Natural killer cell treated with Interleukin-12 subunit alpha and Interleukin-12 subunit beta and Interleukin-15 and Interleukin-18, amount 100 ng/mL, for 72 hours (primary cell): ENCODE results near the gene IQCH. TPM values are rescaled to one million over a fixed set of nuclear protein-coding genes. Genes with fewer than 3 reads are reported as not detected.

Source experiments
- ATAC-seq, 2 donors: fragments of 150-1000 bp; cut with Tn5 transposase in 1 of 2; sonication (Bioruptor Pico), chemical (Tn5 transposase) in 1 of 2; 2 replicates each; pipeline ENCODE4 v1.10.0; 2021
- DNase-seq: peaks from one replicate; pipeline ENCODE4 v3.0.0; 2022; ENCODE audit warnings: low spot score
- H3K27ac Mint-ChIP-seq, 2 donors: 1 replicate in 1 of 2; 2 replicates in 1 of 2; pipeline ENCODE4 v1.8.0; 2022; ENCODE audit warnings: mixed read lengths in 2 of 2, mild to moderate bottlenecking in 1 of 2, moderate library complexity in 1 of 2
- H3K27me3 Mint-ChIP-seq, 2 donors: 1 replicate in 1 of 2; 2 replicates in 1 of 2; pipeline ENCODE4 v1.8.0; 2022; ENCODE audit warnings: mixed read lengths in 2 of 2
- H3K36me3 Mint-ChIP-seq: one replicate; pipeline ENCODE4 v1.8.0; 2022; ENCODE audit warnings: mixed read lengths
- H3K4me1 Mint-ChIP-seq, 2 donors: 1 replicate in 1 of 2; 2 replicates in 1 of 2; pipeline ENCODE4 v1.8.0; 2022; ENCODE audit warnings: low read depth in 2 of 2, mixed read lengths in 2 of 2, mild to moderate bottlenecking in 1 of 2
- H3K4me3 Mint-ChIP-seq: one replicate; pipeline ENCODE4 v1.8.0; 2022; ENCODE audit warnings: mixed read lengths
- H3K9me3 Mint-ChIP-seq: 2 replicates; pipeline ENCODE4 v1.8.0; 2022; ENCODE audit warnings: mixed read lengths
- total RNA-seq, 2 donors: library from RNA; stranded (reverse); gene quantifications; one replicate each; pipeline ENCODE4 v1.2.3, GENCODE V29; 2022

Gene IQCH
- total RNA-seq, 2 donors from 2014 or later: 0.10 to 2.7 TPM

DNA sequence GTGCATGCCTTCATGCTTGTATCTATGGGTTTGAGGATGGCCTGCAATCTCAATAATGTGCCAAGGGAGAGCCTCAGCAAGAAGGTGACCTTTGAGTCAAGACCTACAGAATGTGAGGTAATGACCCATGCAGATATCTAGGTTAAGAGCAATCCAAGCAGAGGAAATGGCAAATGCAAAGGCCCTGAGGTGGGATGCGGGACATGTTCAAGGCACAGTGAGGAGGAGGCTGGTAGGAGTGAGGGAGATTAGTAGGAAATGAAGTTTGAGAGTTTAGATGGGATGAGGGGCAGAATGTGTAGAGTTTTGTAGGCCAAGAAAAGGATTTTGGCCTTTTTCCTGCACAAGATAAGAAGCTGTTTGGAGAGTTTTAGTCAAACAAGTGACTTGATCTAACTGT lies 283.2 kb downstream of the IQCH start:
- H3K27me3 Mint-ChIP-seq: no peaks in the 10 kb centered on the region
- no peaks in the 10 kb centered on the region for H3K36me3 Mint-ChIP-seq
- no peaks in the 10 kb centered on the region for H3K9me3 Mint-ChIP-seq
- peaks cover 15 to 26% of the 10 kb centered on the region in 2 donors for H3K4me1 Mint-ChIP-seq
- peak overlapping the region; percentile 6 for H3K4me3 Mint-ChIP-seq
- H3K27ac Mint-ChIP-seq: no peak overlapping the region
- ATAC-seq (no peak), DNase-seq (no peak)

DNA sequence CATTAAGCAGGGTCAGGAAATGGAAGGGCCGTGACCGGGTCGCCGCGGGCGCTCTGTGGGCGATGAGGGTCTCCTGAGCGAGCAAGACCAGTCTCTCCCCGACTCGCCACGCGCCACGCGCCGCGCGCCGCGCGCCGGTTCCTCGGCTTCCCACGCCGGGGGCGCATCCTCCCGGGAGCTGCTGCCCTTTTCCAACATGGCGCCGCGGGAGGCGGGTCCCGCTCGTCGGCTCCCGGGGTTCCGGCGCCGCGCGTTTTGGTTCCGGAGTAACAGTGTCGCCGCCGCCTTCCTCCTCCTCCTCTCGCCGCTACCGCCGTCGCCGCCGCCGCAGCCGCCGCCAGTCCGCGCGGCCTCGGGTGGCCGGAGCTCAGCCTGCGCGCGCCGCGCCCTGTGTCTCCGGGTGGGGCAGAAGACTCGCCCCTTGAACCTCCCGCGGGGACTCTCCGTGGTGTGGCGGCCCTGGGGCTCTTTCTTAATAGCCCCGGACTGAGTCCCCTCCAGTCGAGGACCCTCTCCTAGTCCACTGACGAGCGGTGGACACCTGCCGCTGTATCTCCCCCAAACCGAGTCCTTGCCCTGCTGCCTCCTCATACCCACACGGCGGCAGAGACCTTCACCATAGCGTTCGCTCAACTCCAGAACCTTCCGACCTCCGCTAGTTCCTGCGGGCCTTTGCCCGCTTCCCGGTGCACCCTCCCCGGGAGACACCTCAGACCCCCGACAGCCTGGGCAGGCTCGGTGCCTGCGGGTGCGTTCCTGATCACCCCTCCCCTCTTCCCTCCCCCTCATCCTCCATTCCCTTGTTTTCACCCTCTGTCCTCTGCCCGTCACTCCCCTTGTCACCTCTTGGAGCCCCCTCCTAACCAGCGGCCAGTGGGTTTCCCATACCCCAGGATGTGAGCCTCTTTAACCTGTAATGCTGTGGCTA lies 288.1 kb downstream of the IQCH start, which contains the start of gene MAP2K5:
MAP2K5 (plus strand) TSS at position 284 of the 928 bp plus-strand sequence; CDS start at position 917, 633 bp downstream.
- Mint-ChIP-seq H3K27me3 (no peaks in the 10 kb centered on the region), H3K27ac (peak within 1 kb of the TSS; percentile 95 to 96), H3K4me3 (peak within 1 kb of the TSS; percentile 98), H3K9me3 (no peaks in the 10 kb centered on the region), H3K36me3 (no peaks in the 10 kb centered on the region), H3K4me1 (peaks cover 29 to 46% of the 10 kb centered on the region in 2 donors)
- ATAC-seq: peak; percentile 81 to 91
- DNase-seq: peak; percentile 88

DNA sequence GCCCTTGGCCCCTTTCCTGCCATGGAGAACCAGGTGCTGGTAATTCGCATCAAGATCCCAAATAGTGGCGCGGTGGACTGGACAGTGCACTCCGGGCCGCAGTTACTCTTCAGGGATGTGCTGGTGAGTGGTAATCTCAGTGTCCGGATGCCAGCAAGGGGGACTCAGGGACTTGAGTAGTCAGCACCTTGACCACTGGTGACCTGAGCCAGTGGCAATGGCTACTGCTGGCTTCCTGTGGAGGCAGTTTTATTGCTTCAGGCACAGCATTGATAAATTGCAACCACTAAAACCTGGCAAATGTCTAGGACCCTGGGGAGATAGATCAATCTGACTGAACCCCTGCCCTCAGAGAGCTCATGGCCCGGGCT lies 288.7 kb downstream of the IQCH start:
- H3K36me3 Mint-ChIP-seq: no peaks in the 10 kb centered on the region
- H3K4me1 Mint-ChIP-seq: peaks cover 32 to 46% of the 10 kb centered on the region in 2 donors
- peak overlapping the region; percentile 89 to 95 for H3K27ac Mint-ChIP-seq
- H3K9me3 Mint-ChIP-seq: no peaks in the 10 kb centered on the region
- H3K4me3 Mint-ChIP-seq: peak overlapping the region; percentile 92
- DNase-seq: no peak
- no peak for ATAC-seq
- H3K27me3 Mint-ChIP-seq: no peaks in the 10 kb centered on the region

DNA sequence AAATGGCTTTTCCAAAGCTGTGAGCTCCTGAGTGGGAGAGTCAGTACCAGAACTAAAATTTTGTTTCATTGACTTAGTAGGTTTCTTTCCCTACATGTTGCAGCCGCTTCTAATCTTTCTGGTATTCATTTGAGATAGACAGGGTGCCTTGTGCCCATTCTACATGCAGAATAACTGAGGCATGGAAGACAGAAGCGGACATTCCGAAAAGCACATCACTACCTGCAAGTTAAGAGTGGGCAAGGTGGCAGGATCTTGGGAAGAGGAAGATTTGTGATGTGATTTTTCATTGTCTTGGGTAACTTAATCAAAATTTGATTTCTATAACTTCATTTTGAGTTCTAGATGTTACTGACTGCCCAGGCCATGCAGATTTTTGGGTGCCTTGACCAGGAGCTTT lies 289.9 kb downstream of the IQCH start:
- H3K9me3 Mint-ChIP-seq: no peaks in the 10 kb centered on the region
- peak overlapping the region; percentile 89 to 95 for H3K27ac Mint-ChIP-seq
- no peaks in the 10 kb centered on the region for H3K27me3 Mint-ChIP-seq
- no peak for DNase-seq
- peak overlapping the region; percentile 20 for H3K4me3 Mint-ChIP-seq
- H3K36me3 Mint-ChIP-seq: no peaks in the 10 kb centered on the region
- peaks cover 31 to 44% of the 10 kb centered on the region in 2 donors for H3K4me1 Mint-ChIP-seq
- ATAC-seq: no peak

- DNase-seq: no peak
- H3K36me3 Mint-ChIP-seq: no peaks in the 10 kb centered on the region
- peaks cover 32 to 46% of the 10 kb centered on the region in 2 donors for H3K4me1 Mint-ChIP-seq
- ATAC-seq: no peak
- H3K27ac Mint-ChIP-seq: no peak overlapping the region
- H3K4me3 Mint-ChIP-seq: no peak overlapping the region
- H3K9me3 Mint-ChIP-seq: no peaks in the 10 kb centered on the region
- H3K27me3 Mint-ChIP-seq: no peaks in the 10 kb centered on the region
Measured at GRCh38 chr15:67545864-67546263, 291.3 kb downstream of the IQCH start.

- ATAC-seq (no peak), DNase-seq (no peak)
- Mint-ChIP-seq H3K27me3 (no peaks in the 10 kb centered on the region), H3K4me3 (no peak overlapping the region), H3K36me3 (no peaks in the 10 kb centered on the region), H3K27ac (no peak overlapping the region), H3K9me3 (no peaks in the 10 kb centered on the region), H3K4me1 (peaks cover 27 to 41% of the 10 kb centered on the region in 2 donors)
Measured at GRCh38 chr15:67547064-67547463, 292.5 kb downstream of the IQCH start.

- peaks cover 26 to 41% of the 10 kb centered on the region in 2 donors for H3K4me1 Mint-ChIP-seq
- ATAC-seq (no peak), DNase-seq (no peak)
- no peak overlapping the region for H3K27ac Mint-ChIP-seq
- no peak overlapping the region for H3K4me3 Mint-ChIP-seq
- H3K27me3 Mint-ChIP-seq: no peaks in the 10 kb centered on the region
- no peaks in the 10 kb centered on the region for H3K36me3 Mint-ChIP-seq
- no peaks in the 10 kb centered on the region for H3K9me3 Mint-ChIP-seq
Measured at GRCh38 chr15:67547836-67548235, 293.2 kb downstream of the IQCH start.

DNA sequence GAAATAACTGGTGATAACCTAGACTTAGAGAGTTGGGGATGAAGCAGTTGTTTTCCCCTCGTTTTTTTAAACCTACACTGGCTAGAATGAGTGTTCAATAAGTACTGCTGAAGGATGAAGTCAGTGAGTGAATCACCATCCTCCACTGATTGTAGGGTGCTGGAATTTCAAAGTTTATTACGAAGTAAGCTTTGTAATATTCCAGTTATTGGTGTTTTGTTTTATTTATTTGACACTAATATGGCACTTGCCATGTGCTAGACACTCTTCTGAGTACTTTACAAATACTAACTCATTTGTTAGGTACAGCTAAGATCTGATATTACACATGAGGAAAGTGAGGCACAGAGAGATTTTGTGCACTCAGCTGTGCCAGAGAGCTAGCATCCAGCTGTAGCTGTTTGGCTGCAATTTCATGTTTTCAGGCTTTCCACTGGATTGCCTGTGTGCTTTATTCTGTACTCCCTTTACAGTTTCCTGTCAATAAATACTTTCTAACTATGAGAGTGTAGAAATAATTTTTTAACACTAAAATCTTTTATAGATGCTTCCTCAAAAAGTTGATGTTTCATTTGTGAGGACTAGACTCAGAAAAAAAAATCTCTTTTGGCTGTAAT lies 293.8 kb downstream of the IQCH start:
- ATAC-seq: no peak
- H3K27ac Mint-ChIP-seq: no peak overlapping the region

GRCh38 chr15:67548862-67549651 lies 294.5 kb downstream of the IQCH start:
- ATAC-seq (no peak), DNase-seq (no peak)
- no peak overlapping the region for H3K4me3 Mint-ChIP-seq

More for the DNA sequence above, 293.8 kb downstream of the IQCH start:
- Mint-ChIP-seq H3K4me1 (peaks cover 21 to 36% of the 10 kb centered on the region in 2 donors), H3K27me3 (no peaks in the 10 kb centered on the region), H3K9me3 (no peaks in the 10 kb centered on the region), H3K4me3 (no peak overlapping the region), H3K36me3 (no peaks in the 10 kb centered on the region)
- DNase-seq: no peak

DNA sequence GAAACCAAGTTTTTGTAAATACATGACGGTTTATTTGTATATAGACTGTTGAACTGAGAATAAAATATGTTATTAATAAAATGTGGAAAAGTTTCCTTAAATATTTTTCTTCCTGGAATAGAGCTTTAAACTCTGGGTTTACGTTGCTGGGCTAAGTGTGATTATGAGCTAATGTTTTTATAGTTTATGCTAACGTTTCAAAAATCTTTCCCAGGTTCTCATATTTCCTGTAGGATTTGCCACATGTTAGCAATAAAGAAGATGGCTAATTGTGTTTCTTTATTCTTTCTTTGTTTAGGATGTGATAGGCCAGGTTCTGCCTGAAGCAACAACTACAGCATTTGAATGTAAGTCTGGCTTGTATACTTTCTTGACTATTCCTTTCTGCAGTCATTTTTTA lies 295.1 kb downstream of the IQCH start:
- no peaks in the 10 kb centered on the region for H3K36me3 Mint-ChIP-seq

More at GRCh38 chr15:67548862-67549651, 294.5 kb downstream of the IQCH start:
- Mint-ChIP-seq H3K4me1 (peaks cover 19 to 30% of the 10 kb centered on the region in 2 donors), H3K27me3 (no peaks in the 10 kb centered on the region), H3K27ac (no peak overlapping the region), H3K36me3 (no peaks in the 10 kb centered on the region), H3K9me3 (no peaks in the 10 kb centered on the region)

DNA sequence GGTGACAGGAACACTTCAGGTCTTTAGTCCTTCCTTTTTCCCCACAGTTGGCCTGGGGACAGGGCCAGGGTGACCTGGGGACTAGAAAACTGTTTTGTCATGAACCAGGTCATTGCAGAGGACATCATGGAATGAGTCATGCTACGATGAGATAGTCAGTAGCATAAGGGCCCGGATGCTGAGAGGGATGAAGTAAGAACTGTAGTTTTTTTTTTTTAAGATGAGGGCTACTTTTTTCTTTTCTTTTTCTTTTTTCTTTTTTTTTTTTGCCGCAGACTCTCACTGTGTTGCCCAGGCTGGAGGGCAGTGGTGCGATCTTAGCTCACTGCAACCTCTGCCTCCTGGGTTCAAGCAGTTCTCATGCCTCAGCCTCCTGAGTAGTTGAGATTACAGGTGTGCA lies 295.9 kb downstream of the IQCH start:
- peak in 1 of 2 donors; percentile 75 for ATAC-seq
- Mint-ChIP-seq H3K9me3 (no peaks in the 10 kb centered on the region), H3K27me3 (no peaks in the 10 kb centered on the region), H3K27ac (no peak overlapping the region), H3K4me1 (peaks cover 16 to 24% of the 10 kb centered on the region in 2 donors), H3K36me3 (no peaks in the 10 kb centered on the region), H3K4me3 (no peak overlapping the region)
- DNase-seq: no peak

More for the DNA sequence above, 295.1 kb downstream of the IQCH start:
- Mint-ChIP-seq H3K4me1 (peaks cover 16 to 25% of the 10 kb centered on the region in 2 donors), H3K9me3 (no peaks in the 10 kb centered on the region), H3K27me3 (no peaks in the 10 kb centered on the region), H3K27ac (no peak overlapping the region), H3K4me3 (no peak overlapping the region)
- no peak for ATAC-seq
- DNase-seq: no peak

DNA sequence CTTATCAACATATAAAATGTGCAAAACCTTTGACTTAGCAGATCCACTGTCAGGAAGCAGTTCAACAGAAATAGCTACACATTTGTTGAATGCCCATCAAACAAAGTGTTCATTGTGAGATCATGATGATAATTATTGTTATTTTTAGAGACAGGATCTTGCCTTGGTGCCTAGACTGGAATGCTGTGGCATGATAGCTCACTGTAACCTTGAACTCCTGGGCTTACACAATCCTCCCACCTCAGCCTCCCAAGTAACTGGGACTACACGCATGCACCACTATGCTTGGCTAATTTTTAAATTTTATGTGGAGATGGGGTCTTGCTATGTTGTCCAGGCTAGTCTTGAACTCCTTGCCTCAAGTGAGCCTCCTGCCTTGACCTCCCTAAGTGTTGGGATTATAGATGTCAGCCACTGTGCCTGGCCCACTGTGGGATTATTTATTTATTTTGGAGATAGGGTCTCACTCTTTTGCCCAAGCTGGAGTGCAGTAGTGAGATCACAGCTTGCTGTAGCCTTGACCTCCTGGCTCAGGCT lies 296.7 kb downstream of the IQCH start:
- no peak overlapping the region for H3K27ac Mint-ChIP-seq
- ATAC-seq: no peak
- H3K4me1 Mint-ChIP-seq: peaks cover 16 to 24% of the 10 kb centered on the region in 2 donors
- H3K9me3 Mint-ChIP-seq: no peaks in the 10 kb centered on the region
- no peak for DNase-seq
- H3K27me3 Mint-ChIP-seq: no peaks in the 10 kb centered on the region
- no peaks in the 10 kb centered on the region for H3K36me3 Mint-ChIP-seq
- H3K4me3 Mint-ChIP-seq: no peak overlapping the region
